Raji (cell line): ENCODE measurements around the gene RAPH1.

Source experiments
- POLR2A ChIP-seq: IDR thresholded peaks from 2 replicates; pipeline ENCODE4 v1.6.1; 2011; ENCODE audit warnings: low read depth, low read length, control low read depth; ENCODE audit not compliant: insufficient read depth

RAPH1 gene

DNA sequence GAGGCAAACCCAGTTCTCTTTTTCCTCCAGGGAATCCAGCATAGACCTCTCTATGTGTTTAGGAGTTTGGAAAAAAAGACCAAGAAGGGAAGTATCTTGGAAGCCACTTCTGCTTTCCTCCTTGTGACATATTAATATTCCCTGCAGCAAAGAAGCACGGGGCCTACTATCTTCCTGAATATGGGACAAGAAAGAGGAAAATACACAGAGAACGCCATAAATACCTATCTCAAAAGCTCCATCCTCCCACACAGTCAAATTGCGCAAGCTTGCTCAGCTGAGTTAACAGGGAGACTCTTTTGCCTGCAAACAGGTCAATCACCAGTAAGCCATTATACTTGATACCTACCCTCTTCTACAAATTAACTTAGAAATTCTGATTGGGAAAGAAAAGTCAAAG lies 16.7 kb upstream of the RAPH1 start:
- TF ChIP-seq POLR2A = no peak

DNA sequence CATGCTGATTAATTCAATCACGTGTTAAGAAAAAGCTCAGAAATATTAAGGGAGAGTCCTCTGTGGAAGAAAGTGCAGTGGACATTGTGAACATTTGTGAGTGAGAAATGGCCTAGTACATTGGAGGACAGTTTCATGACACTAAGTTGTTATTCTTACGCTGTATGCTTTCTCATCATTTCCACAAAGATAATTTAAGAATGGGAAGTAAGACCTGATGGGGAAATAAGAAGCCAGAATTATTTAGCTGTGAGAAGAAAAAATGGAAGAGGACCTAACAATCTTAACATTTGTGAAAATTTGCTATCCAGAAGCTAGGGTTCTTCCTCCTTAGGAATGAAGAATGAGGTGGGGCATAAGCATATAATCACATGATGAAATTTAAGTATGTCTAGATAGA lies 15.2 kb upstream of the RAPH1 start:
- TF ChIP-seq POLR2A = no peak

DNA sequence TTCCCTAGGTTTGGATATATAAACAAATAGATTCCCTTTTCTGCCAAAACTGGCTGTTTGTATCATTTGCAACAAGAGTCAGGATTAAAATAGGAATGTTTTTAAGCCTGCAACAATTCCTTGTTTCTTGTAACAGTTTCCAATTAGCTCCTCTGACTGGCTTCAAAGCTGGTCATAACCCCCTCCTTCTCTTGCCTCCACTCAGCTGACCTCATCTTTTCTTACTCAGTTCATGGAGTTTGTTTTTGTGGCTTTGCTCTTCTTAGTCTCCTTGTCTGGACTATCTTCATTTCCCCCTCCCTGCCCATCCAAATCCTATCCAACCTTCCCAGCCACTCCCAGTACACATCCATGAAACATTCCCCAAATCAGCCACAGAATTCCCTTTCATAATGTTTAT lies 14.3 kb upstream of the RAPH1 start:
- TF ChIP-seq POLR2A = no peak

GRCh38 chr2:203548887-203549286 lies 13.8 kb upstream of the RAPH1 start:
- no peak for TF ChIP-seq POLR2A

GRCh38 chr2:203547356-203547755 lies 12.3 kb upstream of the RAPH1 start:
- no peak for TF ChIP-seq POLR2A

GRCh38 chr2:203544402-203544801 lies 9.3 kb upstream of the RAPH1 start:
- no peak for TF ChIP-seq POLR2A

DNA sequence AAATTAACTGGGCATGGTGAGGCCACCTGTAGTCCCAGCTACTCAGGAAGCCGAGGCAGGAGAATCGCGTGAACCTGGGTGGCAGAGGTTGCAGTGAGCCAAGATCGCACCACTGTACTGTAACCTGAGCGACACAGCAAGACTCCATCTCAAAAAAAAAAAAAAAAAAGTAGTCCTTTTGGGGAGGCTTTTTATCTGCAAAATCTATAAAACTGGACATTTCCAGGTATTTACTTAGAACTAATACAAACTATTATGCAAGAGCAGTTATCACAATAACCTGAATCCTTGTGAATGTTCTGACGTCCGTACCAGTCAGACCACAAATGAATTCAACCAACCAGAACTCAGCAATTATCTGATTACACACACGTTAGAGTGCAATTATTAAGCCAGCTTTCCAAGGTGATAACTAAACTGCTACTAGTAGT lies 8.8 kb upstream of the RAPH1 start:
- no peak for TF ChIP-seq POLR2A

- no peak for TF ChIP-seq POLR2A
Measured at GRCh38 chr2:203535784-203536585, 884 bp upstream of the RAPH1 start.

GRCh38 chr2:203534621-203535077 lies 452 bp downstream of the RAPH1 start:
- TF ChIP-seq POLR2A = no peak

DNA sequence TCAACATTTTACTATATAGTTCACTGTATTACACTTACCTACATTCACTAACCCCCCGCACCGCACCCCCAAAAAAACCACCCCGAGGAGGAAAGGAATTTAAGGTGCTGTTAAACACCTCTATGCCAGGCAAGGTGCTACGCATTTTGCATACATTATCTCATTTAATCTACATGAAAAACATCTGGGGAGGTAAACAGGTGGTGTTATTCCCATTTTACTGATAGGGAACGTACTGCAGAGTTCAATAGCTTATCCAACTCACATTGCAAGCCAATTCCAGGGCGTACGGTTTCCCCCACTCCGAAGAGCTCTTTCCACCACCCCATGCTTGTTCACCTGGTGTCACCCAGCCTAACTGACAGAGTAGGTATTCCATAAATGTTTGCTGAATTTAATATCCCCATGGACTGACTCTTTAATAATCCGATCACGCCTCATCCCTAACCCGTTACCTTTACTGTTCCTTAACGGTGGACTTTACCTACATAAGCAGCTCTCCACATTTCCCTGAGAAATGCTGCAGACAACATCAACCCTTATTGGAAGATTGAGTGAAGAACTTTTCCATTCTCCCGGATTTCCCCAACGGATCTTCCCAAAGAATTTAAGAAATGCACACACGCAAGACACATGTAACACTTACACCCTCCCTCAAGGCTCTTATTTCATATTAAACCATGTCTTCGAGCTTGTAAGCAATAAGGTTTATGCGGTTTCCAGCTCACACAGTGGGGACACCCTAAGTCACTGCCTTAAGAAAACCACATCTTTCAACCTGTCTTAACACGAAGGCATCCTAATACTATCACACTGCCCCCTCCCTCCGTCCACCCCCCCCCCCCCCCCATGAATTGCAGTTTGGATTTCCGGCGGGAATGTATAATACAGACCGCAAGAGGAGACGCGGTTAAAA lies 1.2 kb downstream of the RAPH1 start:
- no peak for TF ChIP-seq POLR2A

DNA sequence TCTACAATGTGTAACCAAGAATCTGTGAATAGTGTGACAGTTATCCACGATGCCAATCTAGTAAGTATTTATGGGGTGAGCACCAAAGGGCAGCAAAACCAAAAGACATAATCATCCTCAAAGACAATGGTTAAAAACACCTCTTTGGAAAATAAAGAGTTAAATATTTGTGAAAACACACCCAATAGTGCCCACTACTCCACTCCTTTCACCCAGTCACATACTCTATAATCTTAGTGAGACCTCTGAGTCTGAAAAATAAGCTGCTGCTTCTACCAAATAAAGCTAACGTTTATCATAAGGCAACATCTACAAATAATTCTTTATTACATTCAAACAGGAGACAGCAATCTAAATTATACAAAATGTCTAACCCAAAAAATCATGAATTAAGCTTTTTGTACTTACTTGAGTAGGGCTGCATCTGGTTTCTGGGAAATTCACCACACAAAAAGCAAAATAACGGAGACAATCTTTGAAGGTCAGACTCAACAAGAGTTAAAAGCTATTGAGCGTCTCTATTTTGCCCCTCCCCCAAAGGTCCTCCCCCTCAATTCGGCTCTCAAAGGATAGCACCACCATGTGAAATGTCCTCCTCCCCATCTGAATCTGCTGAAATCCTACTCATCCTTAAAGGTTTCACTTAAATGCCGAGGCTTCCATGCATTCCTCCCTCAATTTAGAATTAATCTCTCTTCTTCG lies 2.0 kb downstream of the RAPH1 start:
- TF ChIP-seq POLR2A = no peak

GRCh38 chr2:203527719-203528118 lies 7.4 kb downstream of the RAPH1 start:
- no peak for TF ChIP-seq POLR2A

GRCh38 chr2:203510941-203511305 lies 24.2 kb downstream of the RAPH1 start:
- no peak for TF ChIP-seq POLR2A

DNA sequence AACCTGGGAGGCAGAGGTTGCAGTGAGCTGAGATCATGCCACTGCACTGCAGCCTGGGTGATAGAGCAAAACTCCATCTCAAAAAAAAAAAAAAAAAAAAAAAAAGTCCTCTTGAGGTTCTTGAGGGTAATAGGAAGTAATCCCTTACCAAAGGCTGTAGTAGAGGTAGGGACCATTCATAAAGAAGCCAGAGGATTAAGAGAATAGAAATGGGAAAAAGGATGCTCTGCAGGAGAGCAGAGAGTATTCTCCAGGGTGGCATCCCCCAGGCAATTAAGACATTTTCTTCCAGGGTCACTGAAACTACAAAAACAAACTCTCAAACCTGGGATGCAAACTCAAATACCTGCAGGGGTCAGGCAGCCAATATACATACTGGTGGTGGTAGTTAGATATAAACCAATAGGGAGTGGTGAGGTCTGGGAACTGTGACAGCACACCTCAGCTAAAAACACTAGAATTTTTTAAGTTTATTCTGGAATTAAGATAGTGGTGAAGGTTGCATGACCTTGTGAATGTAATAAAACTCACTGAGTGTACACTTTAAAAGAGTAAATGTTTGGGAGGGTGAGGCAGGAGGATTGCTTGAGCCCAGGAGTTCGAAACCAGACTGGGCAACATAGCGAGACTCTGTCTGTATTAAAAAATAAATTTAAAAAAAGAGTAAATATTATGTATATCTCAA lies 24.7 kb downstream of the RAPH1 start:
- no peak for TF ChIP-seq POLR2A

DNA sequence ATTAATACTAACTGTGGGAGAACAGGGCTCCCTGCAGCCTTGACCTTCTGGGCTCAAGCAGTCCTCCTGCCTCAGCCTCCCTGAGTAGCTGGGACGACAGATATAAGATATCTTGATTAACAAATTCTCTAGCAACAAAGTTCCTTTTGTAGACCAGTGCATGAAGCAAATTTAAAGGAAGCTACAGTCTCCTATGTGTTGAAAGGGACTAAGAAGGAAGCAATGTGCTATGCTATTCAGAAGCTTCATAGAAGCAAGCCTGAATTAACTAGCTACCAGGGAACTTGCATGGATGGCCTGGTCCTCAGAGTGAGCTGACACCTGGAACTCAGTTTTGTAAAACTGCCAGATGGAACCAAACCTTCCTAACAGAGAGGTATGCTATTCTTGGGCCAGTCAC lies 33.2 kb downstream of the RAPH1 start:
- no peak for TF ChIP-seq POLR2A
